Mucosa of descending colon (tissue), 3 donors: ENCODE data around the gene MAMLD1. TPM values are rescaled to one million over a fixed set of nuclear protein-coding genes. Genes with fewer than 3 reads are reported as not detected.

Experiments
- ATAC-seq: fragments of 200-7000 bp; cut with Tn5 transposase; one replicate; pipeline ENCODE4 v1.9.1; 2020; ENCODE audit warnings: mild to moderate bottlenecking, moderate library complexity
- DNase-seq, 3 donors: peaks; one replicate each; pipeline ENCODE4 v3.0.0-alpha.2; 2020
- H3K36me3 ChIP-seq: fragments of 200-600 bp; one replicate; pipeline ENCODE4 v1.8.0; 2021; ENCODE audit warnings: low read depth, mild to moderate bottlenecking
- H3K4me1 ChIP-seq: fragments of 200-600 bp; one replicate; pipeline ENCODE4 v1.8.0; 2021; ENCODE audit warnings: low read depth, mild to moderate bottlenecking
- H3K4me3 ChIP-seq: fragments of 200-600 bp; one replicate; pipeline ENCODE4 v1.8.0; 2021; ENCODE audit warnings: mild to moderate bottlenecking
- H3K9me3 ChIP-seq: fragments of 200-600 bp; one replicate; pipeline ENCODE4 v1.8.0; 2021; ENCODE audit warnings: mild to moderate bottlenecking
- CTCF ChIP-seq: fragments of 200-600 bp; IDR thresholded peaks from one replicate; pipeline ENCODE4 v1.8.0; 2022; ENCODE audit warnings: antibody characterized with exemption, mild to moderate bottlenecking
- intact Hi-C, 2 donors: fragments of 100-400 bp; cut with DNase I in 1 of 2; cut with micrococcal nuclease in 1 of 2; formaldehyde crosslinking; loops; one replicate each; pipeline versions ENCODE4 v1.11.0 to v1.11.1; 2022; cut with DNase I, micrococcal nuclease
- total RNA-seq, 3 donors: library from RNA; stranded (reverse); fragmentation: NEBNext Ultra II Directional in 2 of 3; extraction: Animal tissue kit (Norgen Biotek cat#: 25700) in 2 of 3; gene quantifications; one replicate each; pipeline versions ENCODE4 v1.2.1 to v1.2.4, GENCODE V29; 2021 to 2023
- donor health status: DM: no; HTN: no; CAD: no; lungs with moderate emphysema.
- donor health status: DM: no; HTN: no; CAD: no.
- donor health status: DM: no; HTN: yes; CAD: no.

The MAMLD1 gene
- total RNA-seq, 3 donors from 2014 or later = 0.69 to 4.5 (median 1.0) TPM

- TF ChIP-seq CTCF = no peak
- intact Hi-C loops = no loop called here
- H3K4me3 ChIP-seq = no peak overlapping the region
- H3K36me3 ChIP-seq = no peaks in the 10 kb centered on the region
- no peak for ATAC-seq
- DNase-seq = no peak
- no peaks in the 10 kb centered on the region for H3K9me3 ChIP-seq
- H3K4me1 ChIP-seq = no peaks in the 10 kb centered on the region
These were observed 44.9 kb downstream of the MAMLD1 start for GRCh38 chrX:150408007-150408406.

DNA sequence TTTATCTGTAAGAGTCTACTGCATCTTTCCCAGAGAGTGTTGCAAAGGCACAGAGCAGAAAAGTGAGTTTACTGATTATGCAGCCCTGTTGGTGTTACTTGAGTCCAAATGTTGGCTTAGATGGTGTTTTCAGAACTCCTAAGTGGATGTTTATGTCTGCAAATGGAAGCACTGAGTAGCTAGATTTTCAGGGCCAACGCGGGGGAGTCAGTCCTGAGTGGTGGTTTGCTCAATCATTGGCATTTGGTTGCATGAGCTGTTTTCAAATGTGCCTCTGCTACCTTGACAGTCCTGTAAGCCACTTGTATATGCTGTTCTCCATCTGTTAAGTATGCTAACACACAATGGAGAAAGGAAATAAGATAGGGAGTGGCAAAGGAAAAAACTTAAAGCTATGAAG lies 45.4 kb downstream of the MAMLD1 start:
- TF ChIP-seq CTCF = no peak
- H3K9me3 ChIP-seq = no peaks in the 10 kb centered on the region
- H3K4me3 ChIP-seq = no peak overlapping the region
- no peaks in the 10 kb centered on the region for H3K4me1 ChIP-seq
- no peak for ATAC-seq
- DNase-seq = no peak
- intact Hi-C loops = no loop called here
- no peaks in the 10 kb centered on the region for H3K36me3 ChIP-seq

GRCh38 chrX:150409486-150409885 lies 46.4 kb downstream of the MAMLD1 start:
- Histone ChIP-seq H3K4me3 (no peak overlapping the region), H3K9me3 (no peaks in the 10 kb centered on the region), H3K4me1 (no peaks in the 10 kb centered on the region), H3K36me3 (no peaks in the 10 kb centered on the region)
- intact Hi-C loops = no loop called here
- ATAC-seq = no peak
- no peak for TF ChIP-seq CTCF
- no peak for DNase-seq

DNA sequence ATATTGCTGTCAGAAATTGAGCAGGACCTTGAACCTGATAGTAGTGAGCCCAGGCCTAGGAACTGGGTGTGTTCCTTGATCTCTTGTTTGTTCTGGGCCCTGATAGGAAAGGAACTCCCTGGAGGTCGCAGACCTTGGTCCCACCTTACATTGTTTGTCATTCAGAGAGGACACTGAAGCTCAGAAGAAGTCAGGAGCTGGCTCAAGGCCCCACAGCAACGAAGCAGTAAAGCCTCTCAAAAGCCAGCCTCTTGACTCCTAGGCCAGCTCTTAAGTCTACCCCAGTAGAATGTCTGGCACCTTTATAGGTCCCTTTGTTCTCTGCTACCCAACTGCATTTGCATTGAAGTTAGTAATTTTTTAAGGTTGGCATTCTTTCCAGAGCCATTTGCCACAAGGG lies 46.8 kb downstream of the MAMLD1 start:
- DNase-seq (no peak), ATAC-seq (no peak)
- Histone ChIP-seq H3K36me3 (no peaks in the 10 kb centered on the region), H3K9me3 (no peaks in the 10 kb centered on the region), H3K4me1 (no peaks in the 10 kb centered on the region), H3K4me3 (no peak overlapping the region)
- TF ChIP-seq CTCF = no peak
- intact Hi-C loops = no loop called here

DNA sequence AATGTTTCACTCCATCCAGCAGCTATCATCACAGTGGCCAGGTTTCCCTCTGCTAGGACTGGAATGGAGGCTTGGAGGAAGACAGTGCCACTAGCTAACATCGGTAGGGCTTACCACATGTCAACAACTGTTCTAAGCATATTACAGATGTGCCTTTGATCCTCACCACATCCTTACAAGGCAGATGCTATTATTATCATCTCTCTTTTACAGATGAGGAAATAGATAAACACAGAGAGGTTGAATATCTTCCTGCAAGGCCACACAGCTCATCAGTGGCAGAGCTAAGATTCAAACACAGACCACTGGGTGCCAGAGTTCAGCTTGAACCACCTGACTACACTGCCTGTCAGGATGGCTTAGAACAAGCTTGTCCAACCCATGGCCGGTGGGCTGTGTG lies 47.4 kb downstream of the MAMLD1 start:
- intact Hi-C loops = no loop called here
- no peak overlapping the region for H3K4me3 ChIP-seq
- H3K4me1 ChIP-seq = no peaks in the 10 kb centered on the region
- DNase-seq = no peak
- H3K9me3 ChIP-seq = no peaks in the 10 kb centered on the region
- no peaks in the 10 kb centered on the region for H3K36me3 ChIP-seq
- peak; percentile 48 for ATAC-seq
- TF ChIP-seq CTCF = no peak

GRCh38 chrX:150411656-150412055 lies 48.5 kb downstream of the MAMLD1 start:
- no peak overlapping the region for H3K4me3 ChIP-seq
- intact Hi-C loops = no loop called here
- no peaks in the 10 kb centered on the region for H3K4me1 ChIP-seq
- DNase-seq = no peak
- H3K9me3 ChIP-seq = no peaks in the 10 kb centered on the region
- no peak for TF ChIP-seq CTCF
- H3K36me3 ChIP-seq = no peaks in the 10 kb centered on the region
- ATAC-seq = no peak
